GM18861 (cell line): ENCODE measurements around the gene CBFA2T2.
A peak's percentile ranks its signal among the peaks of the same experiment; 100 is the strongest.

Source experiments
- ATAC-seq: cut with Tn5 transposase; IDR thresholded peaks from one replicate; pipeline ENCODE4 v1.9.1; 2021; ENCODE audit not compliant: unreplicated experiment

Gene CBFA2T2

DNA sequence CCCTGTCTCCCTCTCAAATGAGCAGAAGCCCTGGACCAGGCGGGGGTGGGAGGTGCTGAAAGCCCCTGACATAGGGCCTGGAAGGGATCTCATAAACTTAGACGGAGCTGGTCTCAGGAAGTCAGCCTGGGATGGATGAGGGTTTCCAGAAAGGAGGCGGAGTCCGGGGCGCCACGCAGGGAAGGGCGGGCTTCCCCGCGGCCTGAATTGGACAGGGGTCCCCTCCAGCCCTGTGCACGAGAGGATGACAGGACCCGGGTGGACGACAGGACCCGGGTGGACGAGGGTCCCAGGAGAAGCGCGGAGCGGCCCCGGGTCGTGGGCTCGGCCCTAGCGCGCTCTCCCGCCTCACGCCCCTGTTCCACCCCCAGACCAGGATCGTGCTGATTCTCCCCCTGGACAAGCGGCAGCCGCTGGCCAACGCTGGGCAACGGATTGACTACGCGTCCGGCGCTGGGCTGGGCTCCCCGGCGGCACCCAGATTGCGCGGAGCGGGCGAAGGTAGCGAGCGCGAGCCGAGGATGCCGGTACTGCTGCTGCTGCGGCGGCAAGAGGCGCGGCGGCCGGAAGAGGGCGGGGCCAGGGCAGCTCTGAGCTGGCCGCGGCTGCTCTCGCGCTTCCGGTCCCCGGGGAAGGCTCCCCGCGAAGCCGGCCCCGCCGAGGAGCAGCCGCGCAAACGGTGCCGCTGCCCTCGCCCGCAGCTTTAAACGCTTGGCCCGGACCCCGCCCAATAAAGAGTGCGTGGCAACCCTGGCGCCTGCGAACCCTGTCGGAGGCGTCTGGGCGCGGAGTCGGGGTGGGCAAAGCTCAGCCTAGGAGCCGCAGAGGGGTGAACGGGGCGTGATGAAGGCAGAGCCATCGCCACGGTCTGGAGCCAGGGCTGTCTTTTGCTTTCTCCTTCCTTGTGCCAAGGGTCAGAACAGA, 173.5 kb downstream of the CBFA2T2 start:
- ATAC-seq = peak; percentile 27

DNA sequence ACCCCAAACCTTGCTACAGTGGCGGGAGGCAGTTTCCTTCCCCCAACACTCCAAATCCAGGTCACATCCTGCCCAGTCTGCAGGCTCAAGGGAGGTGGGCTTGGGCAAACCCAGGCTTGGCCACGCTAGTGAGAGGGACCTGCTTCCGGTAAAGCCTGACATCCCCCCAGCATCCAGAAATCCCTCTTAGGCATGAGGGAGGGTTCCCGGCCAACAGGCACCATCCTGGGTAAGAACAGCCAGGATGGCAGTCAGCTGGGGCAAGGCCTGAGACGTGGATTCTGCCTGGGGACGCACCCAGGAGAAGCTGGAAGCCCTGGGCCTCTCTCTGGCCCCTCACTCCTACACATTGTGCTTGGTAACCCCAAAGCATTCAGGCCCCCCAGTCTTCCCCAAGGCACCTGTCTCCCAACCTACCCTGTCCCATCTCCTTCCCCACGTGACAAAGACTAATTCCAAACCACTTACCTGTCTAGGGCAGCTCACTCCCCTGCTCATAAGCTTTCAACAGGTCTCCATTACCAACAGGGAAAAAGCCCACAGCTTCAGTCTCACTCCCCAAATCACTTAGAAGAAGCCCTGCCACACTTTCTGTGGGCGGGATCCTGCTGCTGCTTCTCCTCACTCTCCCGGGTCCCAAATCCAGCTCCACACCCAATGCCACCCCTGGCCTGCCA, 174.3 kb downstream of the CBFA2T2 start:
- no peak for ATAC-seq

- ATAC-seq = no peak
Measured at GRCh38 chr20:33664762-33665144, 174.9 kb downstream of the CBFA2T2 start.

DNA sequence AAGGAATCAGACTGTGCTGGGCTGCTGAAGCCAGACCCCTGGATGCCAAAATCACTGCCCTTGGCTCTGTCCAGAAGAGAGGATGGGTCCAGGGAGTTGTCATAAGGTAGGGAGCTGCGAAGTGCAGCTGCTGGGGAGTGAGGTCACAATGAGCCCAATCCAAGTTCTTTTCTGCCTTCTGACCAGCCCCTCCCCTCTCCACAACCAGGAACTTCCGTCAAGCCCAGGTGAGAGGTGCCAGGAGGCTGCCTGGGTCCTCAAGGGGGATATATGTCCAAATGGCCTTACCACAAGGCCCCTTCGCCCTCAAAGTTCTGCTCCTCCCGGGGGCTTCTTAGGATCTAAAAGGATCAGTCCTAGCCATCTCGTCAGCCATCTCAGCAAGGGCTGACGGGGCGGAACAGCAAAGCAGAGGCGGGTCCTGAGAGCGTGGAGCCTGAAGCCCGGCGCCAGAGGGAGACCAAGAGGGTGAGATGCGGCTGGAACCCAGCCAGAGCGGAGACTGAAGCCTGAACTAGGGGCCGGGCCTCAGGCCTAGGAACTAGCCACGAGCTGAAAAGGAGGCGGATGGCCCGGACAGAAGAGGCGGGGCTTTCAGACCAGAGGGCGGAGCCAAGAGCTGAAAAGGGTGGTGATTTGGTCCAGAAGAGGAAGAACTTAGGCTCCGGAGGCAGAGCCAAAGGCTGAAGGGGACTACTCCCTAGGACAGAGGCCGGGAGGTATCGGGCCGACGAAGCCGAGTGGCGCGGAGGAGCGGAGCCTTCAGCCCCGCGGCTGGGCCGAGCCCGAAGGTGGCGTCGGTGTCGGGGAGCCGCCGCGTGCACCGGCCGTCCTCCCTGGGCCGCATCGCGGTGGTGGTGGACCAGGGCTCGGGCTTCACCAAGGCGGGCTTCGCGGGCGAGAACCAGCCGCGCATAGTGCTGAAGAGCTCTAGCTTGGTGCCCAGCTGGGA, 176.7 kb downstream of the CBFA2T2 start, which contains the start of gene ACTL10:
Gene ACTL10, plus strand, starts transcription at position 651 of the 952 bp plus-strand sequence. CDS start 555 bp downstream, outside the sequence.
- ATAC-seq = peak; percentile 63

- ATAC-seq = peak; percentile 2
Measured at GRCh38 chr20:33667245-33667675, 177.4 kb downstream of the CBFA2T2 start.

DNA sequence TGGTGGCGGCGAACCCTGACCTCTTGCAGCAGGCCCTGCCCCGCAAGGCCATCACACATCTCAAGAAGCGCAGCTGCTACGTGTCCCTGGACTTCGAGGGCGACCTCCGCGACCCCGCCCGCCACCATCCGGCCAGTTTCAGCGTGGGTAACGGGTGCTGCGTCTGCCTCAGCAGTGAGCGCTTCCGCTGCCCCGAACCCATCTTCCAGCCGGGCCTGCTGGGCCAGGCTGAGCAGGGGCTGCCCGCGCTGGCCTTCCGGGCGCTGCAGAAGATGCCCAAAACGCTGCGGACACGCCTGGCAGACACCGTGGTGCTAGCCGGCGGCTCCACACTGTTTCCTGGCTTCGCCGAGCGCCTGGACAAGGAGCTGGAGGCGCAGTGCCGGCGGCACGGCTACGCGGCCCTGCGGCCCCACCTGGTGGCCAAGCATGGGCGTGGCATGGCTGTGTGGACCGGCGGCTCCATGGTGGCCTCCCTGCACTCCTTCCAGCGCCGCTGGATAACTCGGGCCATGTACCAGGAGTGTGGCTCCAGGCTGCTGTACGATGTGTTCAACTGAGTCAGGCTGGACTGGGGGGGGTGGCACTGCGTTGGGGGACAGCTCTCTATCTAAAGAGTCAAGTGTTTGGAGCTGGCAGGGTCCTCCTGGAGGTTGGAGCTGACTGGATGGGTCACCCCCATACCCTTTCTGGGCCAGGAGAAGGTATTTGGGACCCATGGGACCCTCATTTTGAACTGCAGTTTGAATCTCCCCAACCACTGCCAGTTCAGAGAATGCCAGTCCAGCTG, 178.0 kb downstream of the CBFA2T2 start:
- ATAC-seq = peak; percentile 23

DNA sequence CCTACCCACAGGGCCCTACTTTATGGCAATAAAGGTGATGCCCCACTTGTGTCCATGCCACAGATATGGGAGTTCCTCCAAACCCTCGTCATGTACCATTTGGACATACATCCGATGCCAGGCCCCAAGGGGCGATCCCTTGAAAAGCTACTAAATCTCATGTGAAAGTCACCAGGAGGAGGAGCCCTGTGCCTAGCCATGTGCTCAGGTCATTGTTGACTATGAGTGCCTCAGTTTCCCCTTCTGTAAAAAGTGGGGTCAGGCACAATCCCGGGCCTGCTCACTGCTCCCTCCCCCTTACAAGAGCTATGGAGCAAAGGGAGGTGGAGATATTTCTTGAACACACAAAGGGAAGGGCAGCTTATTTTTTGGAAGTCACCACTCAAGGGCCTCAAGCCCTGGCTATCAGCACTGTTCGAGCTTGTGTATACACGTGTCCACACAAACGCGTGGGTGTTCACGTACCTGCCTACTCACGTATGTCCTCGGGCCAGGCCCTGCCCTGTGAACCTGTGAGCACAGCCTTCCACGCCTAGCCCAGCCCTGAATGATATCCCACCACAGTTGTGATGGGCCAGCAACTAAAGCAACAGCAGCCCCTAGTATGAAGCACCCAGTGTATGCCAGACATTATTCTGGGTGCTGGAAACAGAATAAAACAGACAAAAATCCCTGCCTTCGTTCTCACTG, 178.7 kb downstream of the CBFA2T2 start:
- ATAC-seq = no peak

GRCh38 chr20:33669224-33669623, 179.3 kb downstream of the CBFA2T2 start:
- ATAC-seq = no peak

DNA sequence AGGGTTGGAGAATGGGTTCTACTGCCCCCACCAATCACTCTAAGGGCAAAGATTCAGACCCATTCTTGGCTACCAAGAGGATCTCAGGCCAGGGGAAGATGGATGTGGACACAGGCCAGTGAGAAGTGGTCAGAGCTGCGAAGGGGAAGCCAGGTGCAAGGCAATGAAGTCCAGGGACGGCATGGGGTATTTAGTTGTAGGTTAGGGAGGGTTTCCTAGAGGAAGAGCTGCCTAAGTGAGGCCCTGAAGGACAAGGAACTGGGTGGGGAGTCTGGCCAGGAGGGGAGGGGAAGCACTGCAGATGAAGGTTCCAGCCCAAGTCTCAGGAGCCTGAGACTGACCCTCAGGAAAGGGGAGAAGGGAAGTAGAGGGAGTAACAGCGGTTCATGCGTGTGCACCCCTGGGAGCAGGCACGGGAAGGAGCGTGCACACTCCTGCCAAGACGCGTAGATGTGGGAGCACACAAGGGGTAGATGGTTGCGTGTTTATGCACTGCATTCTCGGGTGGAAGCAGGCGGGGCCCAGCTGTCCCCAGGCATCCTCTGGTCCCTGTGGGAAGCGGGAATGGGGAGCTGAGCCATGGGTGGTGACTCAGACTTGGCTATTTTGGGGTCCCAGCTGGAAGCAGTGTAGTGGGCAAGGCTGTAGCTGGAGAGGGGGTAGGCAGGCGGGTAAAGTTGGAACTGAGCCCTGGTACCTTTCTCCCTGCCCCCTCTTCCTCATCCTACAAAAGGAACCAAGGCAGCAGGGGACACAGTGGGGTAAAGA, 180.2 kb downstream of the CBFA2T2 start:
- ATAC-seq = no peak

DNA sequence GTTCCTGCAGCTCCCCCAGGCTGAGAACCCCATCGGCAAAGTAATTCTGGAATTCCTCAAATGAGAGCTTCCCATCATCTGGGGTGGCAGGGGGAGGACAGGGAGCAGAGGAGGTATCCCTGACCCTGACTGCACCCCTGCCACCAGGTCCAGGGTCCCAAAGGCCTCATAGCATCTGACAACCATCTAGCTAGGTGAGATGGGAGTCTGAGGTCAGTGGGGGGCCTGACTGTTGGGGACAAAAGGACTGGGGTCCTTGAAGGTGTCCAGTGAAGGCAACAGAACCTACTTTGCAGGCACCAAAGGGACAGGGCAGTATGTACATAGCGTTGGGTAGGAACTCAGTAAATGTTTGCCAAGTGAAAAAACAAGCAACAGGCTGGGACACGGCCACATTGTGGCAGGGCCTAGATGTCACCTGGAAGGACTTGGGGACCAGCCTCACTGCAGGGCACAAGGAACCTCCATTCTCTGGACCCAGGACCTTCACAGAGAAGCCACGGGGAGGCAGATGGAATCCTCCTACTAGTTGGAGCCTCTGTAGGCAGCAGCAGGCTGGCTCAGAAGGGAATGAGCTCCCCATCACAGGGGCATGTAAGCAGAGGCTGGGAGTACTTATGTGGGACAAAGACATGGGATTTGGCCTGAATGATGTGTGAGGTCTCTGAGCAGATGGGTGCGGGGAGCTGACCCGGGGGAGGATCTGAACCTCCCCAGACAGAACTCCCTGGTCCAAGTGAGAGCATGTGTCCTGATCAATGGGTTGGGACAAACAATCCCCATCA, 181.0 kb downstream of the CBFA2T2 start:
- ATAC-seq = no peak

- no peak for ATAC-seq
Measured at GRCh38 chr20:33671573-33672288, 181.8 kb downstream of the CBFA2T2 start.

DNA sequence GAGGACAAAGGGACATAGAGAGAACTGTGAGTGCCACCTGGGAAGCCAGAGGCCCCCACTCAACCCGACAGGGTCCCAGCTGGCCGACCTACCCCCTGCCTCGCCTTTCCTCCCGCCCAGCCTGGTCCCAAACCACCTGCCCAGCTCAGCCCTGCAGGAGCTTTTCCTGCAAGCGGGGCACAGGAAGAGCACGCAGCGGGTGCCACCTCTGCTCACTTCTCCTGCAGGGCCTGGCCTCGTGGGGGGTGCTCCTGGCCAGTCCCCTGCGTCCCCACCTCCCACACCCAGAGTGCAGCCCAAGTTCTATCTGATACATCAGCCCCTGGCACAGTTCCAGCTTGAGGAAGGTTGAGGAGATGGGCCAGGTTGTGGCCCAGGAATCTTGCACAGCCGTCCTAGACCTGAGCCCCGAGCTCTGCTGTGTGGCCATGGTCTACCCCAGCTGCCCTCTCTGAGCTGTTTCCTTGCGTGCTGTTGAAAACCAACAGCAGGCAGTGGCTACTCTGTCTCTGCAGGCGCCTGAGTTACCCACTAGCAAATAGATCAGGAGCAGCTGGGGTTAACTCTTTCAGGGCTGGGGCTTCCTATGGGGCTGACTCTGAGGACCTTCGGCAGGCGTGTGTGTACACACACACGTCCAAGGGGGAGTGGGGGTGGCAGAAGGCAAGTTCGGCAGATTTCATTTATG, 182.7 kb downstream of the CBFA2T2 start:
- no peak for ATAC-seq

DNA sequence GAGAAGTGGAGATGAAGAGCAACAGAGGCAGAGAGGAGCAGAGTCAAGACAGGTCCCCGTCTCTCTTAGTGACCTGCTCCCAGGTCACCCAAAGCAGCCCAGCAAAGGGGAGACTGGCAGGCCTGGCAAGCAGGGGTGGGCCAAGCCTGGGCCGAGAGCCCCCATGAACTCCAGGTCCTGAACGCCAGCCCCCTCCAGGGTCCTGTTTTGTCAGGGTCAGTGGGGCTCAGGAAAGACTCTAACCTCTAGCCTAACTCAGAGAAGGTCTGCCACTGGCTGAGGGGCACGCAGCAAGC, 183.2 kb downstream of the CBFA2T2 start:
- ATAC-seq = no peak

- ATAC-seq = no peak
Measured at GRCh38 chr20:33673410-33674293, 183.8 kb downstream of the CBFA2T2 start.

GRCh38 chr20:33674294-33675135, 184.6 kb downstream of the CBFA2T2 start, which contains the start of gene NECAB3:
NECAB3 (minus strand) TSS chr20:33674428; CDS start chr20:33674352, 76 bp downstream.
- no peak for ATAC-seq
